GM18909 (cell line): ENCODE results near the gene IFNL3.
"Not testable (repeated sequence)": the region's sequence is repeated elsewhere in the genome, so short reads cannot be mapped to it uniquely, and the experiment has no call there.

Source experiments
- ATAC-seq: cut with Tn5 transposase; IDR thresholded peaks from one replicate; pipeline ENCODE4 v1.9.1; 2021; ENCODE audit warnings: mild to moderate bottlenecking; ENCODE audit not compliant: unreplicated experiment, poor library complexity

IFNL3 gene

DNA sequence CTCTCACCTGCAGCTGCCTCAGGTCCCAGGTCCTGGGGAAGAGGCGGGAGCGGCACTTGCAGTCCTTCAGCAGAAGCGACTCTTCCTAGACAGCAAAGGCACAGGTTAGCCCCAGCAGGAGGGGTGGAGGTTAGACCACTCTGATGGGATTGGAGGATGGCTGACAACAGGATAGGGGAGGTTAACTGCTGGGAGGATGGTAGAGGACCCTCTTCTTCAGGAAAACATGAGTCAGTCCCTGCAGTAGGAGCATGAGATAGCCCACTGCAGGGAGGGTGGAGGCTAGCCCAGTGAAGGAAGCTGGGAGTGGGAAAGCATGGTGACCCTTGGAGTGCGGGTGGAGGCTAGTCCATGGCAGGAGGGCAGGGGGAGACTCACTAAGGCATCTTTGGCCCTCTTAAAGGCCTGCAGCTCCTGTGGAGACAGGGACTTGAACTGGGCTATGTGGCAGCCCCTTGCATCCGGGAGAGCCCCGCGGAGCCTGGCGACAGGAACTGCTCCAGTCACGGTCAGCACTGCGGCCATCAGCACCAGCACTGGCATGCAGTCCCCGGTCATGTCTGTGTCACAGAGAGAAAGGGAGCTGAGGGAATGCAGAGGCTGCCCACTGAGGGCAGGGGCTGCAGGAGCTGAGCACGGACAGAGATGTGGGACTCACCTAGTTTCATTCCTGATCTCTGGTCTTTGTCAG, at the start of gene IFNL3:
Gene IFNL3, minus strand, starts transcription at position 597 of the 691 bp plus-strand sequence. Its CDS starts 39 bp downstream, at position 558.
- ATAC-seq = not testable (repeated sequence)

GRCh38 chr19:39293394-39293793, 48.6 kb upstream of the IFNL3 start:
- no peak for ATAC-seq

- ATAC-seq = no peak
These were observed 39.2 kb upstream of the IFNL3 start for GRCh38 chr19:39284032-39284431.

- no peak for ATAC-seq
These were observed 37.2 kb upstream of the IFNL3 start for GRCh38 chr19:39282021-39282420.

DNA sequence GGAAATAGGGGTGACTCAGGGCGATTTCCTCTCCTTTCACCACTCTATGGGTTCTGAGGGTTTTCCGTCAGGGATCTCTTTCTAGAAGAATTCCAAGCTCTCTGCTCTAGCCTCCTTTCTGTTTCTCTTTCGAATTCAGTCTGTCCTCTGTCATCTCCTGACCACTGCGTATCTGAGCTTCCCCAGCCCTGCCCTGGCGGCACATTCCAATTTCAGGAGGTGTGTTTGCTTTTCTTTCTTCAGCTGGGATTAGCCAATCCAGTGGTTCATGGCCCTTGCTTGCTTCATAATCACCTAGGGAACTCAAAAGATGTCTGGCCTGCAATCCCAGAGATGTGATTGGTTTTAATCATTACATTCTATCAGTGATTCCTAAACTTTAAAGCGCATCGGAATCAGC, 32.8 kb upstream of the IFNL3 start:
- no peak for ATAC-seq

DNA sequence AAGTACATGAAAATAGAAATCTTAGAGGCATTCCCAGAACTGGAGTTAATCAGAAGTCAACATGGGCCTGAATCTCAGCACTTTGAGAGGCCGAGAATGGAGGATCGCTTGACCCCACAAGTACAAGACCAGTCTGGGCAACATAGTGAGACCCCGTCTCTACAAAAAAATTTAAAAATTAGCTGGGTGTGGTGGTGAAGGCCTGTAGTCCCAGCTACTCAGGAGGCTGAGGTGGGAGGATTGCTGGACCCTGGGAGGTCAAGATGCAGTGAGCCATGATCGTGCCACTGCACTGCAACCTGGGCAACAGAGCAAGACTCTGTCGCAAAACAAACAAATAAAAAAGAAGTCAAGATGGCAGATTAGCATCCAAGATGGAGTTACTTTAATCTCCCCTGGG, 31.9 kb upstream of the IFNL3 start:
- ATAC-seq = no peak

DNA sequence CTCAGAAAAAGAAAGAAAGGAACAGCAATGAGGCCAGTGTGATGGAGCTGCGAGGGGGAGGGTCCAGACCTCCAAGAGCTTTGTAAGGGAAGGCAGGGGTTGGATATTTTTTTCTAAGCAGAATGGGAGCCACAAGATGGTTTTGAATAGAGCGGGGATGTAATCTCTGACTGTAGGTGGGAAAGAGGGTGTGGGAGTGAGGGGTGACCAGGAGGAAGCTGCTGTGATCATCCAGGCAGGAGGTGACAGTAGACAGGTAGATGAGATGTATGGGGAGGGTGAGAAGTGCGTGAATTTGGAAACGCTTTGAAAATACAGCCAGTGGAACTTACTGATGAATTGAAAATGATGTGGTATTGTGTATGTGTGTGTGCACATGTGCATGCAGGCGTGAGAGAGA, 30.8 kb upstream of the IFNL3 start:
- ATAC-seq = no peak

DNA sequence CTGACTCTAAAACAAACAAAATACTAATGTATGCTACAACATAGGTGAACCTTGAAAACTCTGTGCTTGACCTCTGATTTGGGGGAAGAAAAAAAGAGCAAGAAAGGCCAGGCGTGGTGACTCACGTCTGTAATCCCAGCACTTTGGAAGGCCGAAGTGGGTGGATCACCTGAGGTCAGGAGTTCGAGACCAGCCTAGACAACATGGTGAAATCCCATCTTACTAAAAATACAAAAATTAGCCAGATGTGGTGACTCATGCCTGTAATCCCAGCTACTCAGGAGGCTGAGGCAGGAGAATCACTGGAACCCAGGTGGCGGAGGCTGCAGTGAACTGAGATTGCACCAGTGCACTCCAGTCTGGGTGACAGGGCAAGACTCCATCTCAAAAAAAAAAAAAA, 29.1 kb upstream of the IFNL3 start:
- ATAC-seq = not testable (repeated sequence)

DNA sequence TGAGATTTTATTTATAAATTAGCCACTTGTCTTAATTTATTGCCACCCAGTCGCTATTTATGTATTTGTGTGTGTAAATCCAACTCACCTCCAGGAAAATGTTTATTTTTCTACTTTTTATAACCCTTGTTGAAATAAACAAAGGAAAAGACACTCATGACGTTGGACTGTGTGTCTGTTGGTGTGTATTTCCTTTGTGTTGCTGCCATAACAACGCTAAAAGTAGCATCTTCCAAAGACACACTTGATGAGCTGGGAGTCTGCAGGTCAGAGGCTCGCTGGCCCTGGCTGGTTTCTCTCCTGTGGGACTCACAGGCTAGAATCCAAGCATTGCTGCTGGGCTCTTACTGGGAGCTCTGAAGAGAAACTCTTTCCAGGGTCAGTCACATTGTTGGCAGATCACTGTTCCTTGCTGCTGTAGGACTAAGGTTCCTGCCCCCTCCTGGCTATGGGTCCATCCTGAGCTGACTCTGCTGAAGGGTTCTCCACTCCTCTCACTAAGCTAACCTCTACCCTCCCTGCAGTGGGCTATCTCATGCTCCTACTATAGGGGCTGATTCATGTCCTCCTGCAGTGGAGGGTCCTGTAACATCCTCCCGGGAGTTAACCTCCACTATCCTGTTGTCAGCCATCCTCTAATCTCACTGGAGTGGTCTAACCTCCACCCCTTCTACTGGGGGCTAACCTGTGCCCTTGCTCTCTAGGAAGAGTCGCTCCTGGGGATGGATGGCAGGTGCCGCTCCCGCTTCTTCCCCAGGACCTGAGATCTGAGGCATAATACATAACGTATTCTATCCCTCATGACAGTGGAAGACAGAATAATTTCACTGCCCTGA, 25.4 kb upstream of the IFNL3 start:
- ATAC-seq = no peak

DNA sequence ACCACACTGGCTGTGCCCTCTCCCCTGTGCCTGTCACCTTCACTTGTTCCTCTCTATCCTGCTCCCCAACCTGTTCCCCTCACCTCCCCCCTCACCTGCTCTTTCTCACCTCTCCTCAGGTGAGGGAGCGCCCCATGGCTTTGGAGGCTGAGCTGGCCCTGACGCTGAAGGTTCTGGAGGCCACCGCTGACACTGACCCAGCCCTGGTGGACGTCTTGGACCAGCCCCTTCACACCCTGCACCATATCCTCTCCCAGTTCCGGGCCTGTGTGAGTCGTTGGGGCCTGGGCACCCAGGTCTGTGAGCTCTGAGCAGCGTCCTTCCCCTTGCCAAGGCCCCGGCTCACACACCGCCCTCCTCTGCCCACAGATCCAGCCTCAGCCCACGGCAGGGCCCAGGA, 24.6 kb upstream of the IFNL3 start:
- not testable (repeated sequence) for ATAC-seq

GRCh38 chr19:39268531-39269223, 23.9 kb upstream of the IFNL3 start:
- not testable (repeated sequence) for ATAC-seq

- ATAC-seq = not testable (repeated sequence)
These were observed 23.3 kb upstream of the IFNL3 start, which contains the start of gene IFNL2 for GRCh38 chr19:39268085-39268484. Gene IFNL2 (plus strand): TSS chr19:39268396. CDS start chr19:39268569, 173 bp downstream.

DNA sequence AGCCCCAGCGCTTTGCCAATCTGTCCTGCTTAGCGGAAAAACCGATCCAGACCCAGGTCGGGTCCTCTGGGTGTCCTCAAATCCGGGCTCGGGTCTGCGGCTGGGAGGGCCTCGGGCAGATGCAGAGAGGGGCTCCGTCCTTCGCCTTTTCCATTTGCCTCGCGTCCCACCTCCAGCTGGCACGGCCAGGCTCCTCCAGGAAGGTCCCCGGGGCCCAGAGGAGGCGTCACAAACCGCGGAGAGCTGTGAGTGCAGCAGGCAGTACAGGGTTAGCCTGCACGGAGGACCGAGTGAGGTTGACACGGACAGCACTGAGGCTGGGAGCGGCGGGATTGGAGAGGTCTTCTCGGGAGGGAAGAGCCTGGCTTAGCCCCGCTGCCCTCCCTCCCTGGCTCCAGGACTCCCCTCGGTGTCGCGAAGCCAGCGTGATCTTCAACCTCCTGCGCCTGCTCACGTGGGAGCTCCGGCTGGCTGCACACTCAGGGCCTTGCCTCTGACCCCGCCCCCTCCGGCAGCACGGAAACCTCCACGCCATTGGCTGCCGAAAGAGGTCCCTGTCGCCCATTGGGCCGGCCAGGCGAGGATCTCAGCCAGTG, 20.6 kb upstream of the IFNL3 start:
- ATAC-seq = no peak

DNA sequence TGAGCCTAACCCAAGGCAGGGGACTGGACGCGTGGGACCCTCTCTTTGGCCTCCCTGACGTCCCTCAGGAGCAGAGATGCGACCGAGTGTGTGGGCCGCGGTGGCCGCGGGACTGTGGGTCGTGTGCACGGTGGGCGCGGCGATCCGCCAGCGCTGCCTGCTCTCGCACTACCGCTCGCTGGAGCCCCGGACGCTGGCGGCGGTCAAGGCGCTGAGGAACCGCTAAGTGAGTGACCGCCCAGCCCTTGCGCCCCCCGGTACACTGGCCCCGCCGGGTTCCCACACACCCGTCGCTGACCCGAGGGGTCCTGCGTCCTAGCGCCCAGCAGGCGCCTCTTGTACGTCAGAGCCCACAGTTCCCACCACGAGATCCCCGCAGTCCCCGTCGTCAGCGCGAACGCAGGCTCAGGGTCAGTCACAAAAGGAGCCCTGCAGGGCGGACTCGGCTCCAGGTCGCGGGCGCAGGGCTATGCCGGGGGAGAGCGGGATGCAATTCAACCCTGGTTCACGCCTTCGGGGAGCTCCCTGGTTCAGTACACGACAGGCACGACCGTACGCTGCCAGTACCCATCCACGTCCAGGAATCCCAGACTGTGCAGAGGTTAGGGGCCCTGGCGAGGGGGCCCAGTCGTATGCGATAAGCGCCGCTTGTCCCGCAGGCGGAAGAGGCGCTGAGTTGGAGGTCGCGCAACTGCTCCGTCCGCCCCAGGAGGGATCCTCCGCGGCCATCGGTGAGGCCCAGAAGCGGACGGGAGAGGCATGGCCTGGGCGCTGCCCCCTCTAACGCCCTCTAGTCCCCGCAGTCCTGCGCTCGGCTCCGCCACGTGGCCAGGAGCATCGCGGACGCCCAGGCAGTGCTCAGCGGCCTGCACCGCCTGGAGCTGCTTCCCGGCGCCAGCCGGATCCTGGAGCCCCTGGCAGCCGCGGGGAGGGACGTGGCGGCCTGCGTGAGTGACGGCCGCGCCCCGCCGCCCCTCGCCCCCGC, 19.8 kb upstream of the IFNL3 start:
- ATAC-seq = no peak

GRCh38 chr19:39263912-39264305, 19.1 kb upstream of the IFNL3 start:
- no peak for ATAC-seq

DNA sequence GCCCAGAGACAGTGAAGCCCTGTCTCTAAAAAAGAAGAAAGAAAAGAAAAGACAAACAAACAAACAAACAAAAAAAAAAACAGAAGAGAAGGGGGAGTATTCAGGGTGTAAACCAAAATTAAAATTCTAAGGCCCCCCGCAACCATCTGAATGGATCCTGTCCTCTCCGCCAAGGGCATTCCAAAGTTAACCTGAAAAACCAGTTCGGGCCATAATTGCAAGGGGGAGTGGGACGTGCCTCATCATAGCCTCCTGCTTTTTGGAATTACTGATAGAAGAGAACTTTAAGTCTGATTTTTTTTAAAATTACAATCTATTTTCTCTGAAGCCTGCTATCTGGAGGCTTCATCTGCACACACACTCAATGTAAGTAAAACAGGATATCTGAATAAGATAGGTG, 17.7 kb upstream of the IFNL3 start:
- ATAC-seq = no peak

DNA sequence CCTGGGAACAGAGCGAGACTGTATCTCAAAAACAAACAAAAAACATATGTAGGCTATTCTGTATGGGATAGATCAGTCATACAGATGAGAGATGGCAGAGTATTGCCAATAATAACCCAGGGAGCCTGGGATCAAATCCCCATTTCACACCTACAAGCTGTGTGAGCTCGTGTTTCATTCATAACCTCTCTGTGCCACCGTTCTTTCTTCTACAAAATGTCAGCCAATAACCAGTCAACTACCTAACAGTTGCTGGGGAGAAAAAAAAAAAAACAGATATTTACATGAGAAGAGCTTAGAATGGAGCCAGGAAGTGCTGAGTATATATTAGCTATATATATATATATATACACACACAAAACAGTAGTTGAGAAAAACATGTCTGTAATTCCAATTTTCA, 16.9 kb upstream of the IFNL3 start:
- ATAC-seq = no peak

- ATAC-seq = no peak
These were observed 12.4 kb upstream of the IFNL3 start for GRCh38 chr19:39257227-39257626.

- ATAC-seq = no peak
These were observed 9.9 kb upstream of the IFNL3 start for GRCh38 chr19:39254531-39255345.
